GM18511 (cell line): ENCODE data around the gene CAPN11.
"Not testable (repeated sequence)": the region's sequence is repeated elsewhere in the genome, so short reads cannot be mapped to it uniquely, and the experiment has no call there.

Experiments used
- ATAC-seq: cut with Tn5 transposase; IDR thresholded peaks from one replicate; pipeline ENCODE4 v1.9.1; 2021; ENCODE audit warnings: mild to moderate bottlenecking, moderate library complexity; ENCODE audit not compliant: unreplicated experiment

The CAPN11 gene

DNA sequence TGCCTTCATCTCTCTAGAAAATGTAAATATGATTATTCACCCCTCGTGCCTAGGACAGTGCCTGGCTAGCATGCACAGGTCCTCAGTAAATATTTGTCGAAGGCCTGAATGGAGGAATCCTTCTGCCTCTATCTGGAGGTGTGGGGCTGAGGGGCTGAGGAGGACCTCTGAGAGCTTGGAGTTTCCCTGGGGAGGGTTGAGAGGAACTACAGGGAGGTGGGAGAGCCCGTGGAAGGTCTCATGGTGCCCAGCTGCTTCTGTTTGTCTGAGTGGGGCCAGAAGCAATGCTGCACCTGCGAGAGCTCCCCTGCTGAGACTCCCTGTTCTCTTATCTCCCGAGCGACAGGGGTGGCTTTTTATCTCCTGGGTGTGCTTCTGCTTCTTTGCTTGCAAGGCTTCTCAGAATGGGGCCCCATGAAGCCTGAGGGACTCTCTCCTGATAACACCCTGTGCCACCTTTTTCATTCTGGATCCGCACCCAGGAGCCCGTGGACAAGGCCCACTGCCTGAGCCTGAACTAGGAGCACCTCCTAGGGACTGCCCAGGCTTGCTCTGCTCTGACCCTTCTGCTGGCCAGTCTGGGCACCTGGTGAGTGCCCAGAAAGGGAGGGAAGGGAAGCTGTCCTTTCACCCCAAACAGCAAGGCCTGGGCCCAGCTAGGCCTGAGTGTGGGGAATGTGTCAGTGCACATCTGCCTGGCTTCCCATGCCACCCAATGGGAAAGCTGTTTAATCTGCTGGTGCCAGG lies 67.1 kb downstream of the CAPN11 start:
- ATAC-seq, result no peak

DNA sequence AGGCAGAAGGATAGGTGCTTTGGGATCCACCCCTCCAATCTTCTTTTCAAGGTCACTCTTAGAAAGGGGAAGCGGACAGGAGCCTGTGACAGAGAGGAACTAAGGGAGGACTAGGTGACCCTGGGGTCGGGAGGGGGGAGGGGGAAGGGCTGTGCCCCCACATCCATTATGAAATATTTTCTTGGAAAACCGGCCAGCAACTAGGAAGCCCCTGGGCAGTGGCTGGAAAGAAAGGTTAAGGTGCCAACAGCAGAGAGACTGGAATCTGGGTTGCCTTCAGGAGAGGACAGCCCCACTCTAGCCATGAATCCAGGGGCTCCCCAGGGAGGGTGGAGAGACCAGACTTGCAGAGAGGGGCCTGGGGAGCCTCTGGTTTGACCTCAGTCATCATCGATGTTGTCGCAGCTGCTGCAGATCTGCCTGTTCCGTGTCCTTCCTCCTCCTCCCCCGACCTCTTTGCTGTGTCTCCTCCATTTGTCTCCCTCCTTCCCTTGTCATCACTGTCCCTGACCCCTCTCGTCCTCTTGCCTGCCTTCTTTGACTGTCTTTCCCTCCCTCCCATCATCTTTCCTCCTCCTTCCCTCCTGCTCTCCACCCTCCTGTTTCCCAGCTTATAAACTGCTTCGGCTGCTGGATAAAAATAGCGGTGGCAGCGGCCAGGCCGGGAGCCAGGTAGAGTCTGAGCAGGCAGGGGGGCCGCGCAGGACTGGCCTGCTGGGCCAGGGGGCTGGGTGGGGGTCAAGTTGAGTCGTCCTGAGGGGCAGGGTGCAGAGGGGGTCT lies 67.9 kb downstream of the CAPN11 start:
- ATAC-seq, result no peak

DNA sequence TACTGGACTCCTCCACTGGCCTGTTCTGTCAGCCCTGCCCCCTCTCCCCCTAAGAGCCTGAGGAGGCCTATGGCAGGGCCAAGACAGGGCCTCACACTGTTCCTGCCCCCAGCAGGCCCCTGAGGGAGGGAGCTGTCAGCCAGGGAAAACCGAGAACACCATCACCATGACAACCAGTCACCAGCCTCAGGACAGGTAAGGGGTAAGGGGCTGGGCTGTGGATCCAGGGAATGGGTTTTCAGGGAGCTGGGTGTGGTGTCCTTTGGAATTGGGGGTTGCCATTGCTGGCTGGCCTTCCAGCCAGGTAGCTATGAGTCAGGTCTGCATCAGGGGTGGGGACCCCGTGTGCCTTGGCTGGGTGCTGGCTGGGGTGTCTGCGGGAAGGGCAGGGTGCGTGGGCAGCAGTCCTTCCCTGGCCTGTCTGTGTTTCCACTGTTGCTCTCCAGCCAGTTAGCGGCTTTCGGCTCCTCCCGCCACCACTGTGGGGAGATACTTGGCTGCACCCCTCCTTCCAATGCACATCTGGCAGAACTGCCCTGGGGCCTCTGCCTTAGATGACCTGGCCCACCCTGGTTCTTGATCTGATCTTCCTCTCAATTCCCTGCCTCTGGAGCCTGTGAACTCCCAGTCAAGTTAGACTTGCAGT lies 68.7 kb downstream of the CAPN11 start:
- ATAC-seq, result no peak

GRCh38 chr6:44228031-44228430 lies 69.4 kb downstream of the CAPN11 start:
- no peak for ATAC-seq

DNA sequence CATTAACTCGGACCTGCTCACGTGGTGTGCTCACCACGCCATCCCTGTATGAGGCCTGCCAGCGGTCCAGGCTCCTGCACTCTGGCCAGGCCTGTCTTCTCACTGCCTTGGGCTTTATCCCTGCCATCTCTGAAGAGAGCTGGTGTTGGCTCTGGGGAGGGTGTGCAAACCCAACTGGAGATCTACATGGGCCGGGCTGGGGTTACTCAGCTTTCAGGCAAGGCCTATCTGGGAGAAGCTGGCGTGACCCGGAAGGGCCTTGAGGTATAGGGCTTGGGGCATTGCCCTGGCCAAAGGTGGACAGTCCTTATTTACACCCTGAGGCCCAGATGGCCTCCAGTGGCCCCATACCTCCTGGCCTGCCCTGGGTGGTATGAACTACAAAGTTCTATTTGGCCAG lies 69.8 kb downstream of the CAPN11 start:
- ATAC-seq, result no peak

DNA sequence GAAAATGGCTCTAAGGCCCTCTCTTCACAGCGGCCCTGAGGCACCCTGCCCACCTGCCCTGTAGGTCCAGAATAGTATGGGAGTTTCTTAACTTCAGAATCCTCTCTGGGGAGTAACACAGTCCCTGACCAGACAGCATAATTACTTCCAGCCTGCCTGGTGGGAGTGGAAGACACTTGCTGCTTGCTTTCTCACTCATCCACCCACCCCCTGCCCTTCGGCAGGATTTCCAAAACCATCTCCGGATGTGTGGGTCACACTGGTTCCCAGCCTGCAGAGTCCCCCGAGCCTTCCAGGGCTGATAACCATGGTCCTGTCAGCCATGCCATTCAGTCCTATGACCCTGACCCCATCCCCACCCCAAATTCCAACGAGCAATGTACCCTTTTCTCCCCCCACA lies 70.2 kb downstream of the CAPN11 start:
- no peak for ATAC-seq

DNA sequence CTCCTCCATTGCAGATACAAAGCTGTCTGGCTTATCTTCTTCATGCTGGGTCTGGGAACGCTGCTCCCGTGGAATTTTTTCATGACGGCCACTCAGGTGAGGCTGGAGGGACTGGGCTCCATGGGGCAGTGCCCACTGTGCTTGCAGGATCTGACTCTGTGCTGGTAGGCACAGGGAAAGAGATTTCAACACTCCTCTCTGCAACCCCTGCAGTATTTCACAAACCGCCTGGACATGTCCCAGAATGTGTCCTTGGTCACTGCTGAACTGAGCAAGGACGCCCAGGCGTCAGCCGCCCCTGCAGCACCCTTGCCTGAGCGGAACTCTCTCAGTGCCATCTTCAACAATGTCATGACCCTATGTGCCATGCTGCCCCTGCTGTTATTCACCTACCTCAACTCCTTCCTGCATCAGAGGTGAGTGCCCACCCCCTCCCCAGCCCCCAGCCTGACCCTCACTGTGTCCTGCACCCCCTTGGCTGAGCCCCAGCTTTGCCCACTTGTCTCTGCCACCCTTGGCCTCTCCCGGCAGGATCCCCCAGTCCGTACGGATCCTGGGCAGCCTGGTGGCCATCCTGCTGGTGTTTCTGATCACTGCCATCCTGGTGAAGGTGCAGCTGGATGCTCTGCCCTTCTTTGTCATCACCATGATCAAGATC lies 70.9 kb downstream of the CAPN11 start:
- ATAC-seq, result no peak

GRCh38 chr6:44230034-44230675 lies 71.5 kb downstream of the CAPN11 start:
- ATAC-seq, result no peak

- ATAC-seq, result not testable (repeated sequence)
Observed at GRCh38 chr6:44231426-44231825, 72.8 kb downstream of the CAPN11 start.

DNA sequence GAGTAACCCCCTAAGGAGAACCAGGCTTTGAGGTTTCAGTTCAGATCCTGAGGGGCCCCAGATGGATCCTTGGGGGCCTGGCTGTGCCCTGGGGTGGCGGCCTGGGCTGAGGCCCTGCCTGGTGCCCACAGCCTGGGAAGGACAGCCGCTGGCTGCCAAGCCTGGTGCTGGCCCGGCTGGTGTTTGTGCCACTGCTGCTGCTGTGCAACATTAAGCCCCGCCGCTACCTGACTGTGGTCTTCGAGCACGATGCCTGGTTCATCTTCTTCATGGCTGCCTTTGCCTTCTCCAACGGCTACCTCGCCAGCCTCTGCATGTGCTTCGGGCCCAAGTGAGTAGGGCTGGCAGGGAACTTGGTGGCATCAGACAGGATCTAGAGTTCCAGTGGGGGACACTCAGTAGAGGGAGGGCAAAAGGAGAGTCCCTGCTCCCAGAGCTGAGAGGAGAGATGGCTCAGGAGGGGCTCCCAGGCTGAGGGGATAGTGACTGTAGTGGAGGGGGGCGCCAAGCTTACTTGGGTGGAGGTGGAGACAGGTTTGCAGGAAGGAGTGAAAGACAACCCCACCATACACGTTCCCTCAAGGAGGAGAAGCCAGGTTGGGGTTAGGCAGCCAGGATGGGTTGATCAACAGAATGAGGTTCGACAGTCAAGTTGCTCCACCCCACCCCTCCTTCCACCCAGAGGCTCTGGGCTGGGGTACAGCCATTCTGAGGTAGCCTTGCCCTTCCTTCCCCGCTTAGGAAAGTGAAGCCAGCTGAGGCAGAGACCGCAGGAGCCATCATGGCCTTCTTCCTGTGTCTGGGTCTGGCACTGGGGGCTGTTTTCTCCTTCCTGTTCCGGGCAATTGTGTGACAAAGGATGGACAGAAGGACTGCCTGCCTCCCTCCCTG lies 74.3 kb downstream of the CAPN11 start:
- ATAC-seq, result no peak

DNA sequence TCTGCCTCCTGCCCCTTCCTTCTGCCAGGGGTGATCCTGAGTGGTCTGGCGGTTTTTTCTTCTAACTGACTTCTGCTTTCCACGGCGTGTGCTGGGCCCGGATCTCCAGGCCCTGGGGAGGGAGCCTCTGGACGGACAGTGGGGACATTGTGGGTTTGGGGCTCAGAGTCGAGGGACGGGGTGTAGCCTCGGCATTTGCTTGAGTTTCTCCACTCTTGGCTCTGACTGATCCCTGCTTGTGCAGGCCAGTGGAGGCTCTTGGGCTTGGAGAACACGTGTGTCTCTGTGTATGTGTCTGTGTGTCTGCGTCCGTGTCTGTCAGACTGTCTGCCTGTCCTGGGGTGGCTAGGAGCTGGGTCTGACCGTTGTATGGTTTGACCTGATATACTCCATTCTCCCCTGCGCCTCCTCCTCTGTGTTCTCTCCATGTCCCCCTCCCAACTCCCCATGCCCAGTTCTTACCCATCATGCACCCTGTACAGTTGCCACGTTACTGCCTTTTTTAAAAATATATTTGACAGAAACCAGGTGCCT lies 75.0 kb downstream of the CAPN11 start:
- no peak for ATAC-seq
